Fibroblast of the conjunctiva (primary cell): ENCODE data around the gene ALG10B.
"Not testable (repeated sequence)": the region's sequence is repeated elsewhere in the genome, so short reads cannot be mapped to it uniquely, and the experiment has no call there.

Source experiments
- DNase-seq: peaks from one replicate; pipeline ENCODE4 v3.0.0-alpha.2; 2010; ENCODE audit warnings: low read depth

The ALG10B gene

GRCh38 chr12:38316391-38317129 lies at the start of gene ALG10B:
ALG10B (plus strand) TSS chr12:38316774; CDS start chr12:38316894, 120 bp downstream.
- peak; percentile 91 for DNase-seq

- no peak for DNase-seq
Observed at GRCh38 chr12:38268612-38269011, 48.0 kb upstream of the ALG10B start.

- no peak for DNase-seq
Observed at GRCh38 chr12:38269897-38270296, 46.7 kb upstream of the ALG10B start.

GRCh38 chr12:38279756-38280155 lies 36.8 kb upstream of the ALG10B start:
- DNase-seq = no peak

GRCh38 chr12:38282886-38283285 lies 33.7 kb upstream of the ALG10B start:
- DNase-seq = no peak

GRCh38 chr12:38289396-38289795 lies 27.2 kb upstream of the ALG10B start:
- no peak for DNase-seq

- no peak for DNase-seq
Observed at GRCh38 chr12:38291160-38291559, 25.4 kb upstream of the ALG10B start.

GRCh38 chr12:38302972-38303371 lies 13.6 kb upstream of the ALG10B start:
- not testable (repeated sequence) for DNase-seq

- not testable (repeated sequence) for DNase-seq
Observed at GRCh38 chr12:38321966-38322365, 5.4 kb downstream of the ALG10B start.

GRCh38 chr12:38324912-38325311 lies 8.3 kb downstream of the ALG10B start:
- DNase-seq = no peak

- no peak for DNase-seq
Observed at GRCh38 chr12:38327356-38327755, 10.8 kb downstream of the ALG10B start.

- DNase-seq = peak; percentile 24
Observed at GRCh38 chr12:38328306-38328895, 11.8 kb downstream of the ALG10B start.

- not testable (repeated sequence) for DNase-seq
Observed at GRCh38 chr12:38330414-38330813, 13.8 kb downstream of the ALG10B start.

GRCh38 chr12:38332814-38333213 lies 16.2 kb downstream of the ALG10B start:
- DNase-seq = no peak

GRCh38 chr12:38342444-38342843 lies 25.9 kb downstream of the ALG10B start:
- no peak for DNase-seq

GRCh38 chr12:38343256-38343655 lies 26.7 kb downstream of the ALG10B start:
- DNase-seq = not testable (repeated sequence)

- DNase-seq = not testable (repeated sequence)
Observed at GRCh38 chr12:38343916-38344315, 27.3 kb downstream of the ALG10B start.

- DNase-seq = no peak
Observed at GRCh38 chr12:38350342-38351174, 34.0 kb downstream of the ALG10B start.

GRCh38 chr12:38351175-38351508 lies 34.6 kb downstream of the ALG10B start:
- not testable (repeated sequence) for DNase-seq

- DNase-seq = no peak
Observed at GRCh38 chr12:38367506-38367905, 50.9 kb downstream of the ALG10B start.

GRCh38 chr12:38370311-38370710 lies 53.7 kb downstream of the ALG10B start:
- no peak for DNase-seq

- no peak for DNase-seq
Observed at GRCh38 chr12:38373784-38374183, 57.2 kb downstream of the ALG10B start.

- DNase-seq = no peak
Observed at GRCh38 chr12:38374751-38375150, 58.2 kb downstream of the ALG10B start.
